Stimulated activated CD4-positive, alpha-beta T cell treated with anti-CD3 and anti-CD28 coated beads, Interleukin-1b, Interleukin-23, amount 100 ng/mL, for 1 hour (primary cell): ENCODE results near the gene RNF145.
"Not testable (repeated sequence)": the region's sequence is repeated elsewhere in the genome, so short reads cannot be mapped to it uniquely, and the experiment has no call there.

ENCODE experiments used
- DNase-seq, 2 donors: peaks; one replicate each; pipeline ENCODE4 v3.0.0-alpha.2; 2020; ENCODE audit warnings: low read depth in 2 of 2

The RNF145 gene

GRCh38 chr5:159157552-159157951, 51.8 kb downstream of the RNF145 start:
- DNase-seq, result no peak

GRCh38 chr5:159156426-159157238, 52.7 kb downstream of the RNF145 start:
- DNase-seq, result peak in 1 of 2 donors; percentile 17

DNA sequence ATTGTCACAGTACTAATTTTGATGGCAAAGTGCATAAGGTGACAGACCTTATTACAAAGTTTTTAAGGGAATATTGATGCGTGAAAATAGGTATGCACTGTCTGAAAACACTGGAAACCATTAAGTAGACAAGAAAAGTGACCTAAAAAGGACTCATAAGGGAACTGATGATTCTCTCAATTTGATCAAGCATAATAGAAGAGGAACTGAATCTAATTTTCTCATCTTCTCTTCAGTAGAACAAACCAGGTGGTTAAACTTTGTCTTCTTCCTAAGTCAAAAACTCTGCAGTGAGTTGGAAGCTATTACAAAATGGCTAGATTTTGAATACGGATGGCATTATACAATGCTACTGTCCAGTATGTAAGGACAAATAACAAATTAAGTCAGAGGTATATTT, 53.4 kb downstream of the RNF145 start:
- no peak for DNase-seq

DNA sequence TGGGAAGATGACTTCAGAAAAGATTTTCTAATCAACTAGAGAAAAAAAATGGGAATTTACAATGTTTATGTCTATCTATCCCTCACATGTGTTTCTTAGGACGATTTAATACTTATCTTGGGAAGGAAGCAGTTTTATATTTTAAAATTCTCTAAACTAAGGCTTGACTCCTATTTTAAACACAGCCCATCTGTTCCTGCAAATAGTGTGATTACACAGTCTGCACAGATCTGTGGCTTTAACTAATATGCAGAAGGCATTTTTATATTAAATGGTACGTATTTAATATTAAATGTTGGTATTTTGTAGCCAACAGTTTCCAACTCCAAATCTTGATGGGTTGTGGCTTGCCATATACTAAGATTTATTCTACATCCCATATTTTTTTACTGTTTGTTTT, 56.5 kb downstream of the RNF145 start:
- no peak for DNase-seq

GRCh38 chr5:159149085-159149484, 60.3 kb downstream of the RNF145 start:
- DNase-seq, result no peak

DNA sequence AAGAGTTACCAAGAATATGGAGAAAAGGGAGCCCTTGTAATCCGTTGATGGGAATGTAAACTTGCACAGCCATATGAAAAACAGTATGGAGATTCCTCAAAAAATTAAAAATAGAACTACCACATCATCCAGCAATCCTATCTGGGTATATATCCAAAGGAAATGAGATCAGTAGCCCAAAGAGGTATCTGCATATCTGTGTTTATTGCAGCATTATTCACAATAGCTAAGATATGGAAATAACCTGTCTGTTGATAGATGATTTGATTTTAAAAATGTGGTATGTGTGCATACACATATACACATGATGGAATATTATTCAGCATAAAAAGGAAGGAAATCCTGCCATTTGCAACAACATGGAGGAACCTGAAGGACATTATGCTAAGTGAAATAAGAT, 61.4 kb downstream of the RNF145 start:
- no peak for DNase-seq

- DNase-seq, result no peak
These were observed 62.5 kb downstream of the RNF145 start for GRCh38 chr5:159146839-159147238.

GRCh38 chr5:159145160-159145559, 64.2 kb downstream of the RNF145 start:
- DNase-seq, result not testable (repeated sequence)

GRCh38 chr5:159139802-159140201, 69.6 kb downstream of the RNF145 start:
- DNase-seq, result no peak

DNA sequence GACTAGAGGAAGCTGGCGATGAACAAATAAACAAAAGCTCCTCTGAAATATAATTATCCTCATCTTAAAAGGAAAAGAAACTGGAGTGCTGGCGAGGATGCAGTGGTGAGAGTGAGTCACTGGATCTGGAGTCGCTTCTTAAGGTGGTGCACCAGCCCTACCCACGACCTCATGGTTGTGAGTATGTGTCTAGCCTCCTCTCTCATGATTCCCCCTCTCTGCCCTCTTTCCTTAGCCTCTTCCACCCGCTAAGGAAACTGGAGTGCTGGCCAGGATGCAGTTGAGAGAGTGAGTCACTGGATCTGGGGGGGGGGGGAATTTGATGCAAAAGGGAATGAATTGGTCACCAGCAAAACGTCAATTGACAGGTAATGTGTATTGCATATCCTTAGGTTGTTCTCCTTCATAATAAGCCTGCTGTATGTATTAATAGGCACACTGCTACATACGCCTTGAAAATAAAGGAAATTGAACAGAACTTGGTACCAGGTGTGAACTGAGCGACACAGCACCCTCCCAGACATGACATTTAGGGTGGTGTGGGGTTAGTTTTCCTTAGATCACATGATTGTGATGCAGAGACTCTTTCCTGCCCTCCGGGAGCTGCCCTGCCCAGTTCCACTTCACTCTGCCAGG, 73.3 kb downstream of the RNF145 start:
- DNase-seq, result no peak

GRCh38 chr5:159133041-159133741, 76.2 kb downstream of the RNF145 start:
- DNase-seq, result no peak

- DNase-seq, result no peak
These were observed 76.8 kb downstream of the RNF145 start for GRCh38 chr5:159132429-159133040.

DNA sequence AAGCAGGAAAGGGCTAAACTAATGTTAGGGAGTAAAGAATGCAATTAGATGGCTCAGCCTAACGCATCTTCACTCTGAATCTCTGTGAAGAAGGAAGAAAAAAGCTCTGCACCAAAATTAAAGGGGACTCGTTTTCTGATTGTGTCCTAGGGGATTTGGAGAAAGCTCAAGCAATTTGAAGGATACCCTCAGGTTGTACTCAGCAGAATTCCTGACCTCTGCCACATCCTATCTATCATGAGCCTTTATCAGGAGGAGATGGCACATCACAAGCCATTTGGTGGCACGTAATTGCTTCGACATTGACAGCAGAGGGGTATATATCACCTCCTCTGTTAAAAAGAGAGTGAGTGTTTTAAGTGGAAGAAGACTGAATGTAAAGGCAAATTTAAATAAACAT, 77.4 kb downstream of the RNF145 start:
- DNase-seq, result no peak

DNA sequence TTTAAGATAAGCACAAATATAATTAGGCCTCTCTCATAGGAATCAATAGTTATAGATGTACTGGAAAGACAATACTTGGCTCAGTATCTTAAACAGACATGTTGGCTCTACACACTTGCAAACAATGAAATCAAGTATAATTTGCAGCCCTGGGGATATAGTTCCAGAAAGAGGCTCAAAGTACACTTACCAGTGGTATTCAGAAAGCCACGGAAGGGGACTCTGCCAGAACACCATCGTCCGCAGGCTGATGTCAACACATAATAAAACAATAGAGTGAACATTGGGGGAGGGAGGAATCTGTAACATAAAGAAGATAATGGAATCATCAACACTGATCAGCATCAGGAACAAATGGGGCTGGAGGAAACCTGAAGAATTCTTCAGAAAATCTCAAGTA, 78.5 kb downstream of the RNF145 start:
- DNase-seq, result no peak

DNA sequence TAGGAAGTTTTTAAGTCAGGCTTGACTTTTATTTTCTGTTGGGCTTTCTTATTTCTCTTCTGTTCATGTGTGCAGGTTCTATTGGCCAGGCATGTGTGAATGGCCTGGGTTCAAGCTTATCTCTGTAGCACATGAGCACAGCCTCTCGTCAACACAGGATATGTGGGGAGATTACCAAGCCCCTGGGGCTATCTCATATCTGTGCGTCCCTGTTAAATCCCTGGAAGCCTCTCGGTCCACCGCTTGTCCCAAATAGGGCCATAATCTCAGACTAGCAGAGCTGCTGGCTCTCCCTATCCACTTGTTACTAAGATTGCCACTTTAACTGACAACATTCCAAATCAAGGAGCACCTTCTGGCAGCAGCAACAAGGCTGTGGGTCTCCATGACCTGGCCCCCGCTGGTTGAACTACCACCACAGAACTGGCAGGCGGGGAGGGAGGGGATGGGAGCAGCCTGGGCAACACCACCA, 81.2 kb downstream of the RNF145 start:
- no peak for DNase-seq

DNA sequence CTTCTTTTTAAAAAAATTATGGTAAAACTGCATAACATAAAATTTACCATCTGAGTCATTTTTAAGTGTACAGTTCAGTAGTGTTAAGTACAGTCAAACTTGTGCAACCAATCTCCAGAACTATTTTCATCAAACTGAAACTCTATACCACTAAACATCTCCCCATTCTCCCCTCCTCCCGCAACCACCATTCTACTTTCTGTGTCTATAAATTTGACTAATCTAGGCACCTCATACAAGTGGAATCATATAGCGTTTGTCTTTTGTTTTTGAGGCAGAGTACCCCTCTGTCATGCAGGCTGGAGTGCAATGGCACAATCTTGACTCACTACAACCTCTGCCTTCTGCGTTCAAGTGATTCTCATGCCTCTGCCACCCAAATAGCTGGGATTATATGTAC, 85.7 kb downstream of the RNF145 start:
- DNase-seq, result no peak

- no peak for DNase-seq
These were observed 86.2 kb downstream of the RNF145 start for GRCh38 chr5:159123189-159123588.

- no peak for DNase-seq
These were observed 88.3 kb downstream of the RNF145 start for GRCh38 chr5:159121061-159121460.

DNA sequence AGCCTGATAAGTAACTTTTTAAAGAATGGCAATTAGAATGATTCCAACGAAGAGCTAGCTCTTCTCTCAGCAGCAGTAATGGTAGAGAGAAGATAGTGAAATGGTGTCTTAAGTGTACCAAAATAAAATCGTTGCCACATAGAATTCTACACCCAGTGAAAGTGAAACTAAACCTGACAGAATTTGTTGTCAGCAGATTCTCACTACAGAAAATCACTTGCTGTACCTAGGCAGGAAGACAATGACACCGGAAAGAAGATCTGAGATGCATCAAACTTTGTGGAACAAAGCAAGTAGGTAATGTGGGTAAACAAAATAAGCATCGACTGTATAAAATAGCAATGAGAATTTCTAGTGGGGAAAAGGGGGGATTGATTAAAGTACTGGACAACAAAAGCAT, 88.9 kb downstream of the RNF145 start:
- DNase-seq, result no peak

DNA sequence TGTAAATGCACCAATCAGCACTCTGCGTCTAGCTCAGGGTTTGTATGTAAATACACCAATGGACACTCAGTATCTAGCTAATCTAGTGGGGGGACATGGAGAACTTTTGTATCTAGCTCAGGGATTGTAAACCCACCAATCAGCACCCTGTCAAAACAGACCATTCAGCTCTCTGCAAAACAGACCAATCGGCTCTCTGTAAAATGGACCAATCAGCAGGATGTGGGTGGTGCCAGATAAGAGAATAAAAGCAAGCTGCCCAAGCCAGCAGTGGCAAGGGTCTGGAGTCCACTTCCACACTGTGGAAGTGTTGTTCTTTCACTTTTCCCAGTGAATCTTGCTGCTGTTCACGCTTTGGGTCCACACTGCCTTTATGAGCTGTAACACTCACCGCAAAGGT, 89.5 kb downstream of the RNF145 start:
- DNase-seq, result not testable (repeated sequence)

DNA sequence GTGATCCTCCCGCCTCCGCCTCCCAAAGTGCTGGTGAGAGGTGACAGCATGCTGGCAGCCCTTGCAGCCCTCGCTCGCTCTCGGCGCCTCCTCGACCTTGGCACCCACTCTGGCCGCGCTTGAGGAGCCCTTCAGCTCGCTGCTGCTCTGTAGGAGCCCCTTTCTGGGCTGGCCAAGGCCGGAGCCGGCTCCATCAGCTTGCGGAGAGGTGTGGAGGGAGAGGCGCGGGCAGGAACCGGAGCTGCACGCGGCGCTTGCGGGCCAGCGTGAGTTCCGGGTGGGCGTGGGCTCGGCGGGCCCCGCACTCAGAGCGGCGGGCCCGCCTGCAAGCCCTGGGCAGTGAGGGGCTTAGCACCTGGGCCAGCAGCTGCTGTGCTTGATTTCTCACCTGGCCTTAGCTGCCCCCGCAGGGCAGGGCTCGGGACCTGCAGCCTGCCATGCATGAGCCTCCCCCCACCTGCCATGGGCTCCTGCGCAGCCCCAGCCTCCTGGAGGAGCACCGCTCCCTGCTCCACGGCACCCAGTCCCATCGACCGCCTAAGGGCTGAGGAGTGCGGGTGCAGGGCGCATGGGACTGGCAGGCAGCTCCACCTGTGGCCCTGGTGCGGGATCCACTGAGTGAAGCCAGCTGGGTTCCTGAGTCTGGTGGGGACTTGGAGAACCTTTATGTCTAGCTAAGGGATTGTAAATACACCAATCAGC, 90.2 kb downstream of the RNF145 start:
- DNase-seq, result not testable (repeated sequence)

- DNase-seq, result no peak
These were observed 95.9 kb downstream of the RNF145 start for GRCh38 chr5:159113405-159113804.
